ENCODE results near the gene NKIRAS2.
A peak's percentile ranks its signal among the peaks of the same experiment; 100 is the strongest.

GRCh38 chr17:42072323-42073187, 52.7 kb downstream of the NKIRAS2 start:
- TF ChIP-seq POLR2A (IDR thresholded peaks at IDR 0.05) (no peak), CTCF (IDR thresholded peaks at IDR 0.05) (peak in 1 of 4 experiments; percentile 8)
